Measurements from ENCODE around the gene MARCO.

- no peak for TF ChIP-seq SP1 (IDR thresholded peaks at IDR 0.05)
- no peak for TF ChIP-seq ZBTB33 (IDR thresholded peaks at IDR 0.05)
- TF ChIP-seq CTCF (IDR thresholded peaks at IDR 0.05; ENCODE audit: low read depth, low read length, missing input control), result no peak
- no peak for TF ChIP-seq REST (IDR thresholded peaks at IDR 0.05)
- no peak for TF ChIP-seq YY1 (IDR thresholded peaks at IDR 0.05)
- TF ChIP-seq RXRA (IDR thresholded peaks at IDR 0.05), result no peak
- TF ChIP-seq GABPA (IDR thresholded peaks at IDR 0.05 in 1 of 2, conservative IDR thresholded peaks at IDR 0.05 in 1 of 2), result no peak
- no peak for TF ChIP-seq RAD21 (IDR thresholded peaks at IDR 0.05)
Measured at GRCh38 chr2:119026890-119027289, 84.9 kb downstream of the MARCO start.
